ENCODE data around the gene IQSEC2. TPM values are rescaled to one million over a fixed set of nuclear protein-coding genes. Genes with fewer than 3 reads are reported as not detected.
A peak's percentile ranks its signal among the peaks of the same experiment; 100 is the strongest.

The IQSEC2 gene
- total RNA-seq = 3.4 and 5.9 TPM in 2 replicates

GRCh38 chrX:53281321-53281822, at the start of gene IQSEC2:
TSS of gene IQSEC2 (minus strand) at chrX:53281584.
- no peak for FAIRE-seq
- no peaks in the 10 kb centered on the region for H3K36me3 ChIP-seq (ENCODE audit: control insufficient read depth, insufficient read depth, low read length)
- peak; percentile 65 for DNase-seq (ENCODE audit: low read depth)

GRCh38 chrX:53330331-53330730, 48.9 kb upstream of the IQSEC2 start:
- H3K4me3 ChIP-seq (ENCODE audit: low read depth, low read length) = no peak overlapping the region
- no peak for FAIRE-seq
- no peak for DNase-seq (ENCODE audit: low read depth)
- no peaks in the 10 kb centered on the region for H3K36me3 ChIP-seq (ENCODE audit: control insufficient read depth, insufficient read depth, low read length)
- H3K27me3 ChIP-seq (ENCODE audit: control insufficient read depth, insufficient read depth, low read length) = peaks cover 4% of the 10 kb centered on the region
- TF ChIP-seq CTCF (IDR thresholded peaks at IDR 0.05; ENCODE audit: insufficient read depth, low read length, severe bottlenecking) = no peak

More at GRCh38 chrX:53281321-53281822, at the start of gene IQSEC2:
- Histone ChIP-seq H3K27me3 (ENCODE audit: control insufficient read depth, insufficient read depth, low read length) (no peaks in the 10 kb centered on the region), H3K4me3 (ENCODE audit: low read depth, low read length) (peak within 1 kb of the TSS; percentile 45)
- TF ChIP-seq CTCF (IDR thresholded peaks at IDR 0.05; ENCODE audit: insufficient read depth, low read length, severe bottlenecking) = no peak

- no peak for FAIRE-seq
- peaks cover 18% of the 10 kb centered on the region for H3K27me3 ChIP-seq (ENCODE audit: control insufficient read depth, insufficient read depth, low read length)
- no peak for DNase-seq (ENCODE audit: low read depth)
- H3K4me3 ChIP-seq (ENCODE audit: low read depth, low read length) = no peak overlapping the region
- TF ChIP-seq CTCF (IDR thresholded peaks at IDR 0.05; ENCODE audit: insufficient read depth, low read length, severe bottlenecking) = no peak
- H3K36me3 ChIP-seq (ENCODE audit: control insufficient read depth, insufficient read depth, low read length) = no peaks in the 10 kb centered on the region
These were observed 43.4 kb upstream of the IQSEC2 start for GRCh38 chrX:53324803-53325202.

GRCh38 chrX:53324085-53324484, 42.7 kb upstream of the IQSEC2 start:
- no peak for TF ChIP-seq CTCF (IDR thresholded peaks at IDR 0.05; ENCODE audit: insufficient read depth, low read length, severe bottlenecking)
- Histone ChIP-seq H3K4me3 (ENCODE audit: low read depth, low read length) (no peak overlapping the region), H3K27me3 (ENCODE audit: control insufficient read depth, insufficient read depth, low read length) (peaks cover 19% of the 10 kb centered on the region), H3K36me3 (ENCODE audit: control insufficient read depth, insufficient read depth, low read length) (no peaks in the 10 kb centered on the region)
- FAIRE-seq (no peak), DNase-seq (ENCODE audit: low read depth) (no peak)

GRCh38 chrX:53323196-53323595, 41.8 kb upstream of the IQSEC2 start:
- peaks cover 23% of the 10 kb centered on the region for H3K27me3 ChIP-seq (ENCODE audit: control insufficient read depth, insufficient read depth, low read length)
- DNase-seq (ENCODE audit: low read depth) (no peak), FAIRE-seq (no peak)
- no peaks in the 10 kb centered on the region for H3K36me3 ChIP-seq (ENCODE audit: control insufficient read depth, insufficient read depth, low read length)
- no peak overlapping the region for H3K4me3 ChIP-seq (ENCODE audit: low read depth, low read length)
- TF ChIP-seq CTCF (IDR thresholded peaks at IDR 0.05; ENCODE audit: insufficient read depth, low read length, severe bottlenecking) = no peak

GRCh38 chrX:53321943-53322497, 40.6 kb upstream of the IQSEC2 start:
- no peak for FAIRE-seq

More at GRCh38 chrX:53321943-53322497, 40.6 kb upstream of the IQSEC2 start:
- DNase-seq (ENCODE audit: low read depth) = no peak
- no peak overlapping the region for H3K4me3 ChIP-seq (ENCODE audit: low read depth, low read length)
- TF ChIP-seq CTCF (IDR thresholded peaks at IDR 0.05; ENCODE audit: insufficient read depth, low read length, severe bottlenecking) = no peak
- peaks cover 23% of the 10 kb centered on the region for H3K27me3 ChIP-seq (ENCODE audit: control insufficient read depth, insufficient read depth, low read length)
- no peaks in the 10 kb centered on the region for H3K36me3 ChIP-seq (ENCODE audit: control insufficient read depth, insufficient read depth, low read length)

Data from bronchial epithelial cell (primary cell).